H1 (cell line): ENCODE data around the gene RESP18. TPM values are rescaled to one million over a fixed set of nuclear protein-coding genes. Genes with fewer than 3 reads are reported as not detected.

ENCODE experiments used
- CTCF ChIA-PET: fragments of 300-600 bp; sonication (Branson Sonifier 250); formaldehyde crosslinking; loops from one replicate; lab custom pipeline; 2021; ENCODE audit not compliant: partially characterized antibody; lab: Charles Lee
- POLR2A ChIA-PET: fragments of 300-600 bp; sonication (Branson Sonifier 250); formaldehyde crosslinking; loops from one replicate; lab custom pipeline; 2021; ENCODE audit warnings: inconsistent platforms; ENCODE audit not compliant: partially characterized antibody; lab: Charles Lee
- DNase-seq, 2 experiments: peaks; one replicate each; pipeline versions ENCODE4 v3.0.0 to v3.0.0-alpha.2; 2010 to 2022; ENCODE audit warnings: low spot score in 2 of 2, low read depth in 1 of 2, mixed read lengths in 1 of 2
- FAIRE-seq: peaks from 2 replicates; lab custom pipeline; 2011; peaks lifted over from hg19 to GRCh38; lab: Jason Lieb, UNC
- H2AFZ ChIP-seq: 2 replicates; pipeline ENCODE4 v1.8.1; 2012; ENCODE audit warnings: low read length, inconsistent platforms
- H2AK5ac ChIP-seq: 2 replicates; pipeline ENCODE4 v1.6.1; 2013; ENCODE audit warnings: low read depth, low read length
- H2BK120ac ChIP-seq: replicated peaks from 2 replicates; pipeline ENCODE3; 2013; ENCODE audit warnings: low read depth, low read length, inconsistent platforms
- H2BK12ac ChIP-seq: 2 replicates; pipeline ENCODE4 v1.6.1; 2013; ENCODE audit warnings: low read depth, low read length
- H2BK15ac ChIP-seq: 2 replicates; pipeline ENCODE4 v1.6.1; 2013; ENCODE audit warnings: low read length
- H2BK20ac ChIP-seq: 2 replicates; pipeline ENCODE4 v1.6.1; 2013; ENCODE audit warnings: low read length
- H2BK5ac ChIP-seq: 2 replicates; pipeline ENCODE4 v1.6.1; 2013; ENCODE audit warnings: low read depth, low read length
- H3K14ac ChIP-seq: 2 replicates; pipeline ENCODE4 v1.6.1; 2013; ENCODE audit warnings: inconsistent platforms; ENCODE audit not compliant: insufficient read length
- H3K18ac ChIP-seq: 2 replicates; pipeline ENCODE4 v1.6.1; 2013; ENCODE audit warnings: low read length; ENCODE audit errors: extremely low read depth
- H3K23ac ChIP-seq: 2 replicates; pipeline ENCODE4 v1.6.1; 2013; ENCODE audit warnings: inconsistent platforms; ENCODE audit not compliant: insufficient read length
- H3K23me2 ChIP-seq: 2 replicates; pipeline ENCODE4 v1.6.1; 2013; ENCODE audit warnings: low read depth, low read length
- H3K27ac ChIP-seq: 2 replicates; pipeline ENCODE4 v1.6.1; 2011; ENCODE audit warnings: low read depth, low read length, inconsistent platforms
- H3K27me3 ChIP-seq, 4 experiments: replicated peaks in 1 of 4; 1 replicate in 1 of 4; 2 replicates in 3 of 4; pipeline versions ENCODE4 v1.6.1 to v1.8.1; 2011 to 2013; ENCODE audit warnings: low read length in 3 of 4, mild to moderate bottlenecking in 3 of 4, inconsistent platforms in 2 of 4, mixed read lengths in 2 of 4, moderate library complexity in 1 of 4; ENCODE audit not compliant: control insufficient read depth in 3 of 4, insufficient read depth in 3 of 4; ENCODE audit errors: extremely low read depth in 1 of 4
- H3K36me3 ChIP-seq, 4 experiments: 2 replicates each; pipeline versions ENCODE4 v1.6.1 to v1.8.1; 2011 to 2013; ENCODE audit warnings: mild to moderate bottlenecking in 4 of 4, low read length in 3 of 4, moderate library complexity in 2 of 4, control low read depth in 1 of 4, inconsistent platforms in 1 of 4; ENCODE audit not compliant: insufficient read depth in 4 of 4, control insufficient read depth in 2 of 4
- H3K4ac ChIP-seq: replicated peaks from 2 replicates; pipeline ENCODE3; 2013; ENCODE audit warnings: low read length, low read depth, mixed read lengths, inconsistent platforms; ENCODE audit not compliant: insufficient read length
- H3K4me1 ChIP-seq, 4 experiments: replicated peaks in 1 of 4; 1 replicate in 1 of 4; 2 replicates in 3 of 4; pipeline versions ENCODE4 v1.6.1 to v1.8.1; 2011 to 2013; ENCODE audit warnings: low read length in 3 of 4, inconsistent platforms in 2 of 4, mixed read lengths in 1 of 4; ENCODE audit not compliant: insufficient read depth in 4 of 4, control insufficient read depth in 3 of 4
- H3K4me2 ChIP-seq, 2 experiments: 2 replicates each; pipeline versions ENCODE4 v1.6.1 to v1.8.1; 2011 to 2013; ENCODE audit warnings: low read depth in 2 of 2, low read length in 2 of 2, control low read depth in 1 of 2, inconsistent platforms in 1 of 2, mild to moderate bottlenecking in 1 of 2; ENCODE audit not compliant: insufficient read depth in 1 of 2
- H3K4me3 ChIP-seq, 4 experiments: fragments of 200-600, 300-600 bp in 1 of 4; sonication (generic), shearing (Covaris generic), sonication (Bioruptor Twin) in 1 of 4; 2 replicates each; pipeline versions ENCODE4 v1.5.1 to v1.8.1; 2011 to 2016; ENCODE audit warnings: low read length in 4 of 4, low read depth in 3 of 4, control low read depth in 2 of 4, inconsistent platforms in 2 of 4, mild to moderate bottlenecking in 2 of 4, mixed read lengths in 1 of 4, moderate library complexity in 1 of 4; ENCODE audit not compliant: insufficient read depth in 2 of 4; ENCODE audit errors: extremely low read depth in 1 of 4
- H3K56ac ChIP-seq: replicated peaks from 2 replicates; pipeline ENCODE3; 2013; ENCODE audit warnings: low read depth, mild to moderate bottlenecking, mixed read lengths, low read length, inconsistent platforms; ENCODE audit not compliant: insufficient read length
- H3K79me1 ChIP-seq: 2 replicates; pipeline ENCODE4 v1.6.1; 2013; ENCODE audit warnings: low read depth, low read length, control low read depth
- H3K79me2 ChIP-seq, 2 experiments: 2 replicates each; pipeline versions ENCODE4 v1.6.1 to v1.8.1; 2012 to 2013; ENCODE audit warnings: low read length in 2 of 2, mild to moderate bottlenecking in 2 of 2, inconsistent platforms in 1 of 2; ENCODE audit not compliant: insufficient read depth in 2 of 2, control insufficient read depth in 1 of 2
- H3K9ac ChIP-seq, 4 experiments: replicated peaks in 1 of 4; 1 replicate in 1 of 4; 2 replicates in 3 of 4; pipeline versions ENCODE4 v1.6.1 to v1.8.1; 2011 to 2013; ENCODE audit warnings: low read depth in 3 of 4, low read length in 3 of 4, control low read depth in 2 of 4, mild to moderate bottlenecking in 2 of 4, moderate library complexity in 2 of 4, inconsistent platforms in 1 of 4; ENCODE audit errors: extremely low read depth in 1 of 4
- H3K9me3 ChIP-seq, 2 experiments: 2 replicates each; pipeline versions ENCODE4 v1.6.1 to v1.8.1; 2012 to 2013; ENCODE audit warnings: mild to moderate bottlenecking in 2 of 2, moderate library complexity in 2 of 2, control low read depth in 1 of 2, inconsistent platforms in 1 of 2, low read depth in 1 of 2, low read length in 1 of 2, mixed read lengths in 1 of 2; ENCODE audit not compliant: insufficient read depth in 2 of 2
- H4K20me1 ChIP-seq, 2 experiments: replicated peaks in 1 of 2; 2 replicates each; pipeline versions ENCODE3 to v1.8.1; 2011 to 2013; ENCODE audit warnings: inconsistent platforms in 2 of 2, low read length in 2 of 2, mild to moderate bottlenecking in 1 of 2; ENCODE audit not compliant: insufficient read depth in 2 of 2, control insufficient read depth in 1 of 2
- H4K5ac ChIP-seq: 2 replicates; pipeline ENCODE4 v1.6.1; 2013; ENCODE audit warnings: low read length, low read depth, mixed read lengths, inconsistent platforms; ENCODE audit not compliant: insufficient read length
- H4K8ac ChIP-seq: 2 replicates; pipeline ENCODE4 v1.8.0; 2013; ENCODE audit warnings: mild to moderate bottlenecking, moderate library complexity, low read length, inconsistent platforms; ENCODE audit not compliant: insufficient read depth; ENCODE audit errors: extremely low read depth
- H4K91ac ChIP-seq: replicated peaks from 2 replicates; pipeline ENCODE3; 2013; ENCODE audit warnings: low read length, mixed read lengths, inconsistent platforms; ENCODE audit not compliant: insufficient read length
- POLR2A ChIP-seq, 2 experiments: IDR thresholded peaks; 1 replicate in 1 of 2; 2 replicates in 1 of 2; pipeline ENCODE4 v1.6.1; 2011; ENCODE audit warnings: low read depth in 2 of 2, low read length in 2 of 2, mild to moderate bottlenecking in 2 of 2; ENCODE audit errors: control extremely low read depth in 1 of 2
- SAP30 ChIP-seq: fragments of 300-600 bp; sonication (generic); IDR thresholded peaks from 2 replicates; pipeline ENCODE4 v1.7.1; 2012; ENCODE audit warnings: low read length, moderate library complexity, mild to moderate bottlenecking, inconsistent platforms; ENCODE audit not compliant: insufficient read depth, insufficient replicate concordance
- TCF12 ChIP-seq: IDR thresholded peaks from 2 replicates; pipeline ENCODE4 v1.6.1; 2011; ENCODE audit warnings: low read depth, mild to moderate bottlenecking, low read length
- WGBS, 2 experiments: shearing (Covaris generic) in 1 of 2; methylation state at CpG; one replicate each; pipeline versions ENCODE4 v1.1.6 to v1.1.7; 2013 to 2015; ENCODE audit warnings: low lambda C conversion rate in 2 of 2, mixed read lengths in 2 of 2, inconsistent platforms in 1 of 2, low coverage in 1 of 2, missing lambda C conversion rate in 1 of 2; ENCODE audit not compliant: insufficient replicate concordance in 2 of 2, insufficient coverage in 1 of 2, insufficient read length in 1 of 2; ENCODE audit errors: extremely low coverage in 1 of 2, missing lambda C conversion rate in 1 of 2; 5-methylcytosine and 5-hydroxymethylcytosine counted together
- polyA plus RNA-seq, 7 experiments: library from polyadenylated mRNA; depleted of rRNA in 3 of 7; stranded (reverse) in 5 of 7; unstranded in 2 of 7; fragments of >200 nt in 5 of 7; fragments of 200-250 nt in 2 of 7; gene quantifications; 1 replicate in 5 of 7; 2 replicates in 1 of 7; 4 replicates in 1 of 7; pipeline versions ENCODE4 v1.2.1 to v1.2.3, GENCODE V29; 2011 to 2013; ENCODE audit warnings: missing spikeins in 2 of 7, mixed read lengths in 2 of 7
- total RNA-seq: library from RNA; stranded (reverse); fragmentation: NEBNext Ultra II Directional; extraction: Animal tissue kit (Norgen Biotek cat#: 25700); gene quantifications from 2 replicates; pipeline ENCODE4 v1.2.1, GENCODE V29; 2021

Gene RESP18
- total and polyA plus RNA-seq, 2 of the 8 experiments (the other 6 are each of a cell fraction or from before 2014, with no cell fraction given), result not detected

DNA sequence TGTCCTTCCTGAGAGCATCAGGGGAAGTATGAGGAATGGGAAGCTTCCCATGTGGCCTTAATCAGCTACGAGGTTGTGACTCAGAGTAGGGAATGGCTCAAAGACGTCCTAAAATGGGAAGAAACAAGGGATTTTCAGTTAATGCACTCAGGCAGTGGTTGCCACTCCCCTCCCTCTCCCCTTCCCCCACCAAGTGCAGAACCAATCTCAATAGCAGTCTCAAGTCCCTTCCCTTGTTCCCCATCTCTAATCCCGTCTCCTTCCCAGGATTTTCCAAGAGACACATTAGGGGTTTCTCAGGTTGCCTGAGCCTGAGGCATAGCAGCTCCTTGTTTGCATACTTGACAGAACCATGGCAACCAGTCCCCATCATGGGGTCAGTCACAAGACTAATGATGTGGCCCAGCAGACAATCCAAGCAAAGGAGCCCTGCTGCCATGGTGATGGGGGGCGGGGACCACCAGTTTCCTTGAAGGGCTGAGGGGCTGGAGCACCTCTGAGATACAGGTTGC, 18.2 kb upstream of the RESP18 start:
- no peak overlapping the region for H4K8ac ChIP-seq
- no peak overlapping the region for H3K9ac ChIP-seq
- no peak overlapping the region for H4K91ac ChIP-seq
- H3K56ac ChIP-seq, result no peak overlapping the region
- H3K27ac ChIP-seq, result no peak overlapping the region
- no peak overlapping the region for H3K14ac ChIP-seq
- FAIRE-seq, result no peak
- H3K27me3 ChIP-seq, result peaks cover 0 to 4% (median 1%) of the 10 kb centered on the region in 4 experiments; a peak in 2 of 7 replicates
- no peak overlapping the region for H3K4me3 ChIP-seq
- H3K79me1 ChIP-seq, result no peaks in the 10 kb centered on the region
- CTCF ChIA-PET, result interaction anchor here (0.9 to 8.0 kb wide), 18 partner anchors 11 to 454 kb away, joined by 3 to 91 read pairs (median 6); partner anchors contain the start of genes DNAJB2, RESP18 and ZFAND2B
- WGBS, 2 experiments, result 73% methylated on average over 4 of the region's 4 CpGs; no CpG with 5 or more reads in 1 of the 2 experiments
- no peak overlapping the region for H2BK15ac ChIP-seq
- DNase-seq, result no peak
- no peak overlapping the region for H2BK120ac ChIP-seq
- no peak overlapping the region for H2BK12ac ChIP-seq
- H3K18ac ChIP-seq, result no peak overlapping the region
- H3K36me3 ChIP-seq, result no peaks in the 10 kb centered on the region
- H3K79me2 ChIP-seq, result no peaks in the 10 kb centered on the region
- no peak overlapping the region for H2AK5ac ChIP-seq
- no peak overlapping the region for H2BK5ac ChIP-seq
- no peaks in the 10 kb centered on the region for H3K23me2 ChIP-seq
- no peak overlapping the region for H2BK20ac ChIP-seq
- no peak overlapping the region for H3K4ac ChIP-seq
- H4K20me1 ChIP-seq, result no peaks in the 10 kb centered on the region
- POLR2A ChIA-PET, result interaction anchor here (1.4 kb wide), 1 partner anchor 69 kb away, joined by 4 read pairs; no protein-coding TSS in a partner anchor
- H3K4me2 ChIP-seq, result no peak overlapping the region
- H2AFZ ChIP-seq, result no peak overlapping the region
- H3K9me3 ChIP-seq, result no peaks in the 10 kb centered on the region
- H3K23ac ChIP-seq, result no peak overlapping the region
- no peak overlapping the region for H4K5ac ChIP-seq
- H3K4me1 ChIP-seq, result peaks cover 0 to 3% (median 0%) of the 10 kb centered on the region in 4 experiments; a peak in 1 of 7 replicates
- no peak for TF ChIP-seq POLR2A (IDR thresholded peaks at IDR 0.05; ENCODE audit: control extremely low read depth in 1 of 2, low read depth in 2 of 2, low read length in 2 of 2)
- TF ChIP-seq TCF12, result no peak
- no peak for TF ChIP-seq SAP30
